Glutamatergic neuron (in vitro differentiated cells): ENCODE data around the gene CFAP57. TPM values are rescaled to one million over a fixed set of nuclear protein-coding genes. Genes with fewer than 3 reads are reported as not detected.

Experiments used
- DNase-seq: peaks from one replicate; pipeline ENCODE4 v3.0.0; 2022
- H3K27ac Mint-ChIP-seq: one replicate; pipeline ENCODE4 v1.8.0; 2020; ENCODE audit warnings: mild to moderate bottlenecking, mixed read lengths, inconsistent platforms; ENCODE audit not compliant: unreplicated experiment
- H3K27me3 Mint-ChIP-seq: one replicate; pipeline ENCODE4 v1.8.0; 2020; ENCODE audit warnings: mild to moderate bottlenecking, moderate library complexity, mixed read lengths, inconsistent platforms; ENCODE audit not compliant: unreplicated experiment
- H3K36me3 Mint-ChIP-seq: one replicate; pipeline ENCODE4 v1.8.0; 2020; ENCODE audit warnings: mild to moderate bottlenecking, mixed read lengths, inconsistent platforms; ENCODE audit not compliant: unreplicated experiment
- H3K4me1 Mint-ChIP-seq: one replicate; pipeline ENCODE4 v1.8.0; 2020; ENCODE audit warnings: mild to moderate bottlenecking, low read depth, mixed read lengths, inconsistent platforms; ENCODE audit not compliant: unreplicated experiment
- H3K4me3 Mint-ChIP-seq: one replicate; pipeline ENCODE4 v1.8.0; 2020; ENCODE audit warnings: mild to moderate bottlenecking, mixed read lengths, inconsistent platforms; ENCODE audit not compliant: unreplicated experiment
- H3K9me3 Mint-ChIP-seq: one replicate; pipeline ENCODE4 v1.8.0; 2020; ENCODE audit warnings: mild to moderate bottlenecking, moderate library complexity, mixed read lengths, inconsistent platforms; ENCODE audit not compliant: unreplicated experiment
- CTCF ChIP-seq: fragments of 200-600 bp; sonication (generic); IDR thresholded peaks from one replicate; pipeline ENCODE4 v1.5.0; 2021; ENCODE audit not compliant: partially characterized antibody, unreplicated experiment
- total RNA-seq: library from RNA; stranded (reverse); fragmentation: NEBNext Ultra II Directional; extraction: Animal tissue kit (Norgen Biotek cat#: 25700); gene quantifications from one replicate; pipeline ENCODE4 v1.2.1, GENCODE V29; 2021; ENCODE audit not compliant: unreplicated experiment

The CFAP57 gene
- total RNA-seq, 1 donor from 2014 or later = 5.0 TPM

GRCh38 chr1:43184995-43185394, 12.9 kb downstream of the CFAP57 start:
- peak overlapping the region; percentile 81 for H3K4me3 Mint-ChIP-seq
- no peak for TF ChIP-seq CTCF
- peak overlapping the region; percentile 98 for H3K27ac Mint-ChIP-seq
- peaks cover 13% of the 10 kb centered on the region for H3K4me1 Mint-ChIP-seq
- H3K36me3 Mint-ChIP-seq = peaks cover 10% of the 10 kb centered on the region
- peaks cover 6% of the 10 kb centered on the region for H3K27me3 Mint-ChIP-seq
- peak; percentile 78 for DNase-seq
- peaks cover 8% of the 10 kb centered on the region for H3K9me3 Mint-ChIP-seq

- H3K27me3 Mint-ChIP-seq = peaks cover 6% of the 10 kb centered on the region
- H3K9me3 Mint-ChIP-seq = peaks cover 10% of the 10 kb centered on the region
- no peak for DNase-seq
- peaks cover 23% of the 10 kb centered on the region for H3K36me3 Mint-ChIP-seq
- peaks cover 12% of the 10 kb centered on the region for H3K4me1 Mint-ChIP-seq
- no peak overlapping the region for H3K4me3 Mint-ChIP-seq
- H3K27ac Mint-ChIP-seq = no peak overlapping the region
- TF ChIP-seq CTCF = no peak
Measured at GRCh38 chr1:43188106-43188505, 16.0 kb downstream of the CFAP57 start.

- peaks cover 3% of the 10 kb centered on the region for H3K27me3 Mint-ChIP-seq
- H3K4me1 Mint-ChIP-seq = no peaks in the 10 kb centered on the region
- peaks cover 4% of the 10 kb centered on the region for H3K9me3 Mint-ChIP-seq
- DNase-seq = no peak
- TF ChIP-seq CTCF = no peak
- H3K27ac Mint-ChIP-seq = no peak overlapping the region
- peaks cover 37% of the 10 kb centered on the region for H3K36me3 Mint-ChIP-seq
- H3K4me3 Mint-ChIP-seq = no peak overlapping the region
Measured at GRCh38 chr1:43194509-43194908, 22.4 kb downstream of the CFAP57 start.

GRCh38 chr1:43197343-43198127, 25.4 kb downstream of the CFAP57 start:
- Mint-ChIP-seq H3K4me3 (no peak overlapping the region), H3K4me1 (no peaks in the 10 kb centered on the region), H3K27ac (no peak overlapping the region), H3K36me3 (peaks cover 18% of the 10 kb centered on the region), H3K27me3 (peaks cover 3% of the 10 kb centered on the region), H3K9me3 (peaks cover 2% of the 10 kb centered on the region)
- TF ChIP-seq CTCF = no peak
- DNase-seq = no peak

GRCh38 chr1:43199093-43199726, 27.1 kb downstream of the CFAP57 start:
- no peak for TF ChIP-seq CTCF
- Mint-ChIP-seq H3K36me3 (peaks cover 23% of the 10 kb centered on the region), H3K9me3 (peaks cover 2% of the 10 kb centered on the region), H3K4me1 (no peaks in the 10 kb centered on the region), H3K27ac (no peak overlapping the region), H3K27me3 (peaks cover 3% of the 10 kb centered on the region), H3K4me3 (no peak overlapping the region)
- no peak for DNase-seq
